Activated CD8-positive, alpha-beta T cell treated with anti-CD3 and anti-CD28 coated beads for 36 hours (primary cell): ENCODE results near the gene LBHD2. TPM values are rescaled to one million over a fixed set of nuclear protein-coding genes. Genes with fewer than 3 reads are reported as not detected.
"Not testable (repeated sequence)": the region's sequence is repeated elsewhere in the genome, so short reads cannot be mapped to it uniquely, and the experiment has no call there.

ENCODE experiments used
- ATAC-seq: fragments of 200-7000 bp; cut with Tn5 transposase; one replicate; pipeline ENCODE4 v1.10.0; 2021; ENCODE audit warnings: mild to moderate bottlenecking, moderate library complexity
- CTCF ChIA-PET: fragments of 350-600 bp; sonication (Branson Sonifier 250); formaldehyde crosslinking; loops from one replicate; lab custom pipeline; 2021; ENCODE audit warnings: antibody characterized with exemption; lab: Charles Lee
- POLR2A ChIA-PET: fragments of 350-600 bp; sonication (Branson Sonifier 250); formaldehyde crosslinking; loops from one replicate; lab custom pipeline; 2021; ENCODE audit warnings: antibody characterized with exemption; lab: Charles Lee
- DNase-seq: peaks from one replicate; pipeline ENCODE4 v3.0.0-alpha.2; 2020
- H3K27ac Mint-ChIP-seq: one replicate; pipeline ENCODE4 v1.8.0; 2021; ENCODE audit warnings: mild to moderate bottlenecking, mixed read lengths
- H3K27me3 Mint-ChIP-seq: one replicate; pipeline ENCODE4 v1.8.0; 2021; ENCODE audit warnings: mixed read lengths
- H3K36me3 Mint-ChIP-seq: one replicate; pipeline ENCODE4 v1.8.0; 2021; ENCODE audit warnings: low read depth, mixed read lengths
- H3K4me1 Mint-ChIP-seq: one replicate; pipeline ENCODE4 v1.8.0; 2021; ENCODE audit warnings: low read depth, mixed read lengths
- H3K4me3 Mint-ChIP-seq: one replicate; pipeline ENCODE4 v1.8.0; 2021; ENCODE audit warnings: mild to moderate bottlenecking, moderate library complexity, mixed read lengths
- H3K9me3 Mint-ChIP-seq: one replicate; pipeline ENCODE4 v1.8.0; 2021; ENCODE audit warnings: mixed read lengths
- CTCF ChIP-seq: fragments of 200-600 bp; IDR thresholded peaks from one replicate; pipeline ENCODE4 v1.8.0; 2022; ENCODE audit warnings: antibody characterized with exemption, mild to moderate bottlenecking
- intact Hi-C: fragments of 100-400 bp; cut with micrococcal nuclease; formaldehyde crosslinking; loops from one replicate; pipeline ENCODE4 v1.10.0; 2022
- total RNA-seq, 2 experiments: library from RNA; stranded (reverse); gene quantifications; one replicate each; pipeline ENCODE4 v1.2.3, GENCODE V29; 2021

LBHD2 gene
- total RNA-seq, result not detected

DNA sequence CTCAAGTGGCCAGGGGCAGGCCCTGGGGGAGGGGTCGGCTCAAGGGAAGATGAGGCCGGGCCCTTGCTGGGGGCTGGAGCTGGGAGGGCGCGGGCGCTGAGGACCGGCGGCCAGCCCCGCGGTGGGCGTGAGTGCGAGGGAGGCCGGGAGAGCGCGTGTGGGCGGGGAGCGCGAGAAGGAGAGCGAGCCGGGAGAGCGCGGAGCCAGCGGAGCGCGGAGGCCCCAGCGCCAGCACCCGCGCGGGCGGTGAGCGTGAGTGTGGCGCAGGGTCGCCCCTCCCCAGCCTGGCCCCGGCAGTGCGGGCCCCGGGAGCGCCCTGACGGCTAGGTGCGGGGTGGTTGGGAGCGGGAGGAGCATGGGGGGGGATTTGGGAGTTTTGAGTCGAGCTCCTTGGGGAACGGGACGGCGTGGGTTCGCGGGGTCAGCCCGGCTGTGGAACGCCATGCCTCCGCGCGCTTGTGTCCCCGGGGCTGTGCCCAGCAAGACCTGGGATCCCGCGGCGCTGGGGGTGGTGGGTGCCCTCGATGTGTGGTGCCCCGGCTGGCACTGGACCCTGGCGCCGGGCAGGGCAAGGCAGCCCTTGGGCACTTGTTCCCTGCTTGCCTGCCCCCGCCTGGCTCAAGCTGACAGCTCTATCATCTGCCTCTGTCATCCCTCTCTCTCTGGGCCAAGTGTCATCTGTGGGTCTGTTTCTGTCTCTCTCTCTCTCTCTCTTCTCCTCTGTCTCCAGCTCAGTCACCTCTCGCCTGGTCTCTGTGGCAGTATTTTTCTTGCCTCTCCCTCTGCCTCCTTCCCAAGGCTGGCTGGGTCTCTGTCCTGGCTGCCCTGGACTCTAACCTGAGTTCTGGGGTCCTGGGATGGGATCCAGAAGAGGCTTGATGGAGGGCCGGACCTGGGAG lies at the start of gene LBHD2:
LBHD2 (plus strand) TSS at position 190 of the 899 bp plus-strand sequence. CDS start 1,803 bp downstream, outside the sequence.
- ATAC-seq, result no peak
- Mint-ChIP-seq H3K4me1 (no peaks in the 10 kb centered on the region), H3K4me3 (no peak within 1 kb of the TSS), H3K36me3 (no peaks in the 10 kb centered on the region), H3K9me3 (no peaks in the 10 kb centered on the region), H3K27ac (no peak within 1 kb of the TSS), H3K27me3 (peaks cover 11% of the 10 kb centered on the region)
- ChIA-PET CTCF (interaction anchor here (0.9 to 1.3 kb wide), 2 partner anchors 9 to 21 kb away, joined by 3 to 6 read pairs; no protein-coding TSS in a partner anchor), POLR2A (no interaction called here)
- DNase-seq, result no peak
- TF ChIP-seq CTCF, result no peak
- intact Hi-C loops, result no loop called here

GRCh38 chr14:103041464-103041863 lies 42.5 kb upstream of the LBHD2 start:
- no peak overlapping the region for H3K4me3 Mint-ChIP-seq
- CTCF ChIA-PET, result no interaction called here

DNA sequence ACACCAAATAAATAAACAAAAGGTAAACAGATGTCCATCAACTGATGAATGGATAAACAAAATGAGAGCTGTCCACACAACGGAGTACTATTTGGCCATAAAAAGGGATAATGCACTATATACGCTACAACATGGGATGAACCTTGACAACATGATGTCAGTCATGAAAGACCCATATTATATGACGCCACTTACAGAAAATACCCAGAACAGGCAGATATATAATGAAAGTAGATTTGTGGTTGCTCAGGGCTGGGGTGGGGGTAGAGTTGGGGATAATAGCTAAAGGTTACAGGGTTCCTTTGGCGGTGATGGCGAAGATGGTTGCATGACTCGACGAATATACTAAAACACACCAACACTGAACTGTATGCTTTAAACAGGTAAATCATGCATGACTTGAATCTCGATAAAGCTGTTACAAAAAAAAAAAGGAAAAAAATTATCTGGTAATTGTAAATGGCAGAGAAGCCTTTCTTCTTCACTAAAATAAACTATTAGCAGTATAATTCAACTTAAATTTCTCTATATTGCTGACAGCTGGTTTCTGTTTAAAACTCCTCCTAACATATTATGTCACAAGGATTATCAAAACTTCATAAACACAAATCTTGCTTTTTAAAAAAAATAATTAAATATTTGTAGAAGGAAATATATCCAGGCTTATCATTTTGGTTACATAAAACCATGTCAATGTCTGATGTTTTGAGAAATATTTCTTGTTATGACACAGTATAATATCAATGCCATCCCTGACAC lies 40.6 kb upstream of the LBHD2 start:
- CTCF ChIA-PET, result no interaction called here
- intact Hi-C loops, result no loop called here

More at GRCh38 chr14:103041464-103041863, 42.5 kb upstream of the LBHD2 start:
- Mint-ChIP-seq H3K36me3 (no peaks in the 10 kb centered on the region), H3K9me3 (no peaks in the 10 kb centered on the region), H3K27ac (no peak overlapping the region), H3K4me1 (peaks cover 5% of the 10 kb centered on the region), H3K27me3 (peaks cover 15% of the 10 kb centered on the region)
- DNase-seq (no peak), ATAC-seq (no peak)
- POLR2A ChIA-PET, result no interaction called here
- intact Hi-C loops, result no loop called here
- no peak for TF ChIP-seq CTCF

GRCh38 chr14:103045371-103045869 lies 38.6 kb upstream of the LBHD2 start:
- Mint-ChIP-seq H3K27ac (no peak overlapping the region), H3K27me3 (peaks cover 17% of the 10 kb centered on the region), H3K9me3 (no peaks in the 10 kb centered on the region), H3K36me3 (no peaks in the 10 kb centered on the region), H3K4me3 (no peak overlapping the region), H3K4me1 (peaks cover 5% of the 10 kb centered on the region)
- TF ChIP-seq CTCF, result no peak
- intact Hi-C loops, result no loop called here
- CTCF ChIA-PET, result interaction anchor here (1.6 kb wide), 1 partner anchor 8 kb away, joined by 3 read pairs; no protein-coding TSS in a partner anchor
- POLR2A ChIA-PET, result interaction anchor here (1.1 kb wide), 1 partner anchor 29 kb away, joined by 4 read pairs; no protein-coding TSS in a partner anchor
- ATAC-seq (no peak), DNase-seq (no peak)

More for the DNA sequence above, 40.6 kb upstream of the LBHD2 start:
- H3K4me1 Mint-ChIP-seq, result peaks cover 5% of the 10 kb centered on the region
- H3K36me3 Mint-ChIP-seq, result no peaks in the 10 kb centered on the region
- no peak for TF ChIP-seq CTCF
- H3K27me3 Mint-ChIP-seq, result peaks cover 17% of the 10 kb centered on the region
- no peak for ATAC-seq
- no peak overlapping the region for H3K27ac Mint-ChIP-seq
- no peak for DNase-seq
- no peak overlapping the region for H3K4me3 Mint-ChIP-seq
- no peaks in the 10 kb centered on the region for H3K9me3 Mint-ChIP-seq
- POLR2A ChIA-PET, result no interaction called here

- H3K36me3 Mint-ChIP-seq, DNase-seq, H3K27ac Mint-ChIP-seq, intact Hi-C loops, H3K9me3 Mint-ChIP-seq, H3K4me1 Mint-ChIP-seq, H3K4me3 Mint-ChIP-seq, ATAC-seq, POLR2A ChIA-PET: not testable (repeated sequence)
- CTCF ChIA-PET, result interaction anchor here (1.2 kb wide), 1 partner anchor 58 kb away, joined by 4 read pairs; no protein-coding TSS in a partner anchor
- H3K27me3 Mint-ChIP-seq, result peaks cover 20% of the 10 kb centered on the region
These were observed 36.6 kb upstream of the LBHD2 start for GRCh38 chr14:103047453-103047852.
